SW 1271 (cell line): ENCODE data around the gene CRYZ.
"Not testable (repeated sequence)": the region's sequence is repeated elsewhere in the genome, so short reads cannot be mapped to it uniquely, and the experiment has no call there.

Source experiments
- DNase-seq, 2 experiments: peaks; one replicate each; lab custom pipeline; 2025; lab: John Stamatoyannopoulos, UW

CRYZ gene

DNA sequence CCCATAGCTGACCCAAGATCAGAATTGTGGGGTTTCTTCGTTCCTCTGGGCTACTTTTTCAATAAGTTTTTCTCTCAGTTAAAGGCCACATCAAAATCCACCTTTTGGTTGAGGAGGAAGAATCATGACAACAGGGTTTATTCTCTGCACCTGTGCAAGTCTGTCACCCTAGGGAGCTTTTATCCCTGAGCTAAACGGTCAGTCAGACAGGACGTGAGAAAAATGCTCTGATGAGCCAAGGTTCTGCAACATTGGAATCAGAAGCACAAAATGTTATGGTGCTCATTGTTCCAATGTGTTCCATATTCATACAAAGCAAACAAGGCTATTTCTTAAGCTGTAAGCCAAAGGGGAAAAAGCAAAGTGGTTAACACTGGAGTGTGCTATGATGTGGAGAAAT is 51.8 kb downstream of the CRYZ start:
- DNase-seq = no peak

DNA sequence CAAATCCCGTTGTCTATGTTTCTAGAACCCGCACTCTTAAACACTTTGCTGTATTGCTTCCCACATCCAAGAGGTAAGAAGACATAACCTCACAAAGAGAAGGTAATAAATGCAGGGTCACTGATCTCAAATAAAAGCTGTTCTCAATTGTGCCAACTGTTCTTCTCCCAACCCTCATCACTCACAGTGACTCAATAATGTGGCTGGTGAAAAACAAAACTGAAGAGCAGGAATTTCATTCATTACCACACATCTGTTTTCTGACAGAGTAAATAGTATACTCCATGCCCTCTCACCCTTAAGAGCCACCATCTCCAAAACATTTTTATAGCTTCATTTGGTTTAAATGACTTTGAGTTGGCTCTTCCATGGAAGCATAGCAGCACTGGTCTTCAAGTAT is 53.0 kb downstream of the CRYZ start:
- no peak for DNase-seq

DNA sequence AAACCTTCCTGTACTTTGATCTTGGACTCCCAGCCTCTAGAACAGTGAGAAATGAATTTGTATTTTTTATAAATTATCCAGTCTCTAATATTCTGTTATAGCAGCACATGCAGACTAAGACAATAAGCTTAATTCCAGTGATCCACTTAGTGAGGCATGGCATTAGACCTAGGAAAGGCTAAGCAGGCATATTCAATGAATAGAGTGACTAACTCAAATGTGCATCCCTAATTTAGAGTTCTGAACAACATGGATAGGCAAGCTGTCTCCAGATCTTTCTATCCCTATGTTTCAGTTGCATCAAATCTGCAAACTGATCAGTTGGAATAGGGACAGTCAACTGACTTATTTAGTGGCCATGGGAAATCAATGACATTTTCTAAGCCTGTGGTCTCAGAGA is 54.9 kb downstream of the CRYZ start:
- DNase-seq = no peak

DNA sequence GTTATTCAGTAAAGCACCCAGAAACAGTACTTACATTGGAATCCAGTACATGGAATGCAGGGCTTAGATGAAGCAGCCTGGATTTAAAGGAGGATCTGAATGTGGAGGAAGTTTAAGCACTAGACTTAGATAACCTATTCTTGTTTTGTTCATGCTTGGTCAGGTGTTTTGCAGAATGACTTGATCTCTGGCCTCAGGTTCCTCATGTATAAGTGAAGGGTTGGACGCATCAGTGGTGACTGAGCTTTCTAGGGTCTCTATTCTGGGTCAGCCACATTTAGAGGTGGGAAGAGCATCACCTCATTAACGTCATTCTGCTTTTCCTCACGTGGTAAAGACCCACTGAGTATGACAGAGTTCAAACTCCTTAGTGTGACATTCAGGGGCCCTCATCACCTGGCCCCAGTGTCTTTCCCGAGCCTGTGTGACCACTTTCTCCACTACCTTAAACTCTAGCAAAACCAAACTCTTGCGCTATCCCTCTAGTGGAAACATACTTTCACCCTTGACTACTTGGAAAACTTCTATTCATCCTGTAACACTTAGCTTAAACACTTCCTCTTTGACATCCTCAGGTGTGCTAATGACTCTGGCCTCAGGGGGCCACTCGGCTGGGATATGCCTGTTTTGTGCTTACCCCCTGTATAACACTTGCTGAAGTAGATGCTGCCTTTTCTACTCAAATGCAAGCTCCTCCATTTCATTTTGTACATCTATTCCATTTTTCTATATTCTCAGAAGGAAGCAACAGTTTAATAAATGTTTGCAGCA is 58.4 kb downstream of the CRYZ start:
- no peak for DNase-seq

DNA sequence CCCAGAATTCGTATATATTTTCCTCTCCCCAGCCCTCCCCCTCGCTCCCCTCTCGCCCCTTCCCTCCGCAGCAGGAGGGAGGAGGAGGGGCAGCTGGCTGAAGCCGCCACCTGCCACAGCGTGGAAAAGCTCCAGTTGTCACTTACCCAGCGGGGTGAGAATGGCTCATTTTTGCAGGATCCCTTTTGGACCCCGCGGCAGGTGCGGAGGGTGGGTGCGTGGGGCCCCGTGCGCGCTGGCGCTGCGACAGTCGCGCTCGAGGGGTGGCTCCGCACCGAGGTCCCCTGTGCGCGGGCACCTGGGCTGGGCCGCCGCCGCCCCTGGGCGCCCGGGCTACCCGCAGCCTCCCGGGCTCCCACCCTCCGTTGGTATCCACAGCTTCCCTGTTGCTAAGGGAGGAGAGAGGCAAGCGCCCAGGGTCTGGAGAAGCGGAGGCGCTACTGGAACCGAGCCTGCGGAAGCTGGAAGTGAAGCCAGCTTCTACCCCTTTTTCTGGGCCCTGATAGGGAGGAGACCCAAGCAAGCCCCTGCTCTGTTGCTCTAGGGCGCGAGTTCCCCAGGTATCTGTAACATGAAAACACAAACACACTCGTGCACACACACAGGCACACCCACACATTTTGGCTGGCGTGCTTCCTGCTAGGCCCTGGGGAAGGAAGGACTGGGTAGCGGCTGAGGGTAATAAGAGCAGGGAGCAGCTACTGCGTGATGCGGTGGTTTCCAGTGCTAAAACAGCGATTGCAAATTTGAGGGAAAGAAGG is 59.3 kb downstream of the CRYZ start, which contains the start of gene ERICH3:
TSS of gene ERICH3 (minus strand) at position 442 of the 761 bp plus-strand sequence. CDS start at position 169, 273 bp downstream.
- DNase-seq = no peak

DNA sequence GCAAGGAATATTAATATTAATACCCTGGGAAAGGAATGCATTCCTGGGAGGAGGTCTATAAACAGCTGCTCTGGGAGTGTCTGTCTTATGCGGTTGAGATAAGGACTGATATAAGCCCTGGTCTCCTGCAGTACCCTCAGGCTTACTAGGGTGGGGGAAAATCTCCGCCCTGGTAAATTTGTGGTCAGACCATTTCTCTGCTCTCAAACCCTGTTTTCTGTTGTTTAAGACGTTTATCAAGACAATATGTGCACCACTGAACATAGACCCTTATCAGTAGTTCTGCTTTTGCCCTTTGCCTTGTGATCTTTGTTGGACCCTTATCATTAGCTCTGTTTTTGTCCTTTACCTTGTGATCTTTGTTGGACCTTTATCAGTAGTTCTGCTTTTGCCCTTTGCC is 62.0 kb downstream of the CRYZ start:
- not testable (repeated sequence) for DNase-seq
